SHP77 treated with DMSO at 0.1 percent for 48 hours (cell line): ENCODE data around the gene NCCRP1.

Experiments
- DNase-seq: peaks from one replicate; lab custom pipeline; 2025; lab: John Stamatoyannopoulos, UW

NCCRP1 gene

GRCh38 chr19:39165857-39166256 lies 30.9 kb upstream of the NCCRP1 start:
- no peak for DNase-seq

DNA sequence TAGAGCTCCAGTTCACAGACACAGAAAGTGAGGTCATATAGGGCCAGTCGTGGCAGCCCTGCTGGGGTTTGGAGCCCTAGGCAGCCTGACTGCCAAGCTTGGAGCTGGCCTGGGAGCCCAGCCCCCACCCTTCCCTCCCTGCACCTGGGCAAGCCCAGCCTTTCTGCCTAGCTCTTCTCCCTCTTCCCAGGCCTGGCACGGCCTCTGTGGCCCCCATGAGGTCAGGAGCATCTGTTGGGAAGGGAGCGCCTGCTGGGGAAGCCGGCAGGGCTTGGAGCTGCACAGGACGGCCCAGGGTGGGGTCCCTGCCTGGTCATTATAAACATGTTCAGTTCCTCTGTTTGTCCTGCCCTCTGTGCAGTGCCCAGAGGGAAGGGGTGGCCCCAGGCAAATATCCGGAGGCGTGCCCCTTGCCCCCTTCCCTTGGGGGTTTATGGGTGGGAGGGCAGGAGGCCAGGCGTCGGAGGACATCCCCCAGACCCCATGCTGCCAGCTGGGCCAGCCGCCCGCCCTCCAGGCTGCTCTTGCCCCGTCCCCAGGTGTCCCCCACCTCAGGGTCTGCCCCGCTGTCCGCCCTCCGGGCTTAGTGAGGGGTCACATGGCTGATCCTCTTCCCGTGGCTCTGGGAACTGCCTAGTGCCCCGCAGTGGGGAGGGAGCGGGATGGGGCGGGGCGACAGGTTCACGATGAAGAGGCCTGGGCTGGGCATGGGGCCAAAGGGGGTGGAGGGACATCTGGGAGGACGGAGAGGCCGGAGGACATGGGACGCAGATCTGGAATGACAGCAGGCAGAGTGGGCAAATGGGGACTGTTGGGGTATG lies 30.0 kb upstream of the NCCRP1 start:
- peak; percentile 32 for DNase-seq

DNA sequence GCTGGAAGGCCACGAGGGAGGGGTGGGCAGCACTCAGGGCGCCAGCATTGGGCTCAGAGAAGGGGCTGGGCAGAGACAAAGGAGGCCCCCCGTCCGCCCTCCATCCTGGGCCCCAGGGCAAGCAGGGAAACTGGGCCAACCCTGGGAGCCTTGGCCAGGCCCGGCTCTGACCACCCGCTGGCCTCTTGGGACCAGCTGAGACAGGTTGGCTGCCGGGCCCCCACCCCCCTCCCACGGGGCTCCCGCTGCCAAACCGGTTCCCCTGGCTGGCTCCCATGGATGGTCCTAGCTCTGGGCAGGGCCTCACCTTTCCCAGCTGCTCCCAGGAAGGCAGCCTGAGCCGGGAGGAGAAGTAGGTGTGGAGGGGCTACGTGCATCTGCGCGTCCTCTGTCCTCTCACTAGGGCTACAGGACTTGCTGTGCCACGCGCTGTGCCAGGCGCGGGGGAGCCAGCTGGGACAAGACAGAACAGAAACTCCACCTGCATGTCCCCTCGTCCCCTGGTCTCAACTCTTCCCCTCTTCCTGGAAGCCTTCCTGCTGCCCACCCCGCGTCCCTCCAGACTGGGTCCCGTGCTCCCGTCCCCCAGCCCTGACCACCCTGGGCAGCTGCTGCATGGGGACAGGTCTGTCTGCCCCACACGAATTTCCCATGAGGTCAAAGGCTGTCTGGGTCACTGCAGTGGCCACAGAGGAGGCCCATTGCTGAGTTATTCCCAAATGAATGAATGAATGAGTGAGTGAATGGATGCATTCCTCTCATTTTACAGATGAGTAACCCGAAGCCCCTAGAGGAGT lies 29.1 kb upstream of the NCCRP1 start:
- no peak for DNase-seq

DNA sequence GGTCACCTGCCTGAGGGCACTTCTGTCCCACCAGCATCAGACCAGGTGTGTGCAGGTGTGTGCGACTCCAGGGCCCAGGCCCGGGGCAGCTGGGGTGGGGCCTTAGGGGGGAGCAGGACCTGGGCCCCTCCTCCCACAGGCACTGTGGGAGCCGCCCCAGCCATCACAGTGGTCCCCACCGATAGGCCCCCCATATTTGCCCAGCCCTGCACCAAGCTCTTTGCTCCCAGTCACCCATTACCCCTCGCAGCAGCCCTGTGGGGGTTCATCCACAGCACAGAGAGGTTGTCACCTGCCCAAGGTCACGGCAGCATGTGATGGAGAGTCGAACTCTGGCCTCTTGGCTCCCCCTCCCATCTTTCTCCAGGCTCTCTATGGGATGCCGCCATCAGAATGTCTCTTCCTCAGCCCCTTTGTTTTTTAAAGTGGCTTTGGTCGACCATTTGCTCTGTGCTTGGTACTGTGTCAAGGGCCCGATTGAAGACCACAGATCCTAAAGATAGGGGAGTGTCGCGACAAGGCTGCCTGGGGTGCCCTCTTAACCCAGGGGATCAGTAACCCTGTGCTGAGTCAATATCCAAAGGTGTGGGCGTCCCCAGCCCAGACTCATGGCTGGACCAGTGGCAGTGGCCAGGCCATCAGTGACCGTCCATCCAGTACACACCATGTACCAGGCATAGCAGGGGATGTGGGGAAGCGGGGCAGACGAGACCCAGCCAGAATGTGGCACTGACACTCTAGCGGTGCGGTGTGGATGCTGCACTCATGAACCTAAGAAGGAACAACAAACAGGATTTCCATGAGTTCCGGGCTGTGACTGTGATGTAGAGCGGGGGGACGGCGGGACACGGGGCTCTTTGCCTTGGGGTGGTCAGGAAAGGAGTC lies 28.3 kb upstream of the NCCRP1 start:
- no peak for DNase-seq

- no peak for DNase-seq
Measured at GRCh38 chr19:39169143-39169810, 27.5 kb upstream of the NCCRP1 start.

GRCh38 chr19:39170386-39171231 lies 26.2 kb upstream of the NCCRP1 start:
- no peak for DNase-seq

DNA sequence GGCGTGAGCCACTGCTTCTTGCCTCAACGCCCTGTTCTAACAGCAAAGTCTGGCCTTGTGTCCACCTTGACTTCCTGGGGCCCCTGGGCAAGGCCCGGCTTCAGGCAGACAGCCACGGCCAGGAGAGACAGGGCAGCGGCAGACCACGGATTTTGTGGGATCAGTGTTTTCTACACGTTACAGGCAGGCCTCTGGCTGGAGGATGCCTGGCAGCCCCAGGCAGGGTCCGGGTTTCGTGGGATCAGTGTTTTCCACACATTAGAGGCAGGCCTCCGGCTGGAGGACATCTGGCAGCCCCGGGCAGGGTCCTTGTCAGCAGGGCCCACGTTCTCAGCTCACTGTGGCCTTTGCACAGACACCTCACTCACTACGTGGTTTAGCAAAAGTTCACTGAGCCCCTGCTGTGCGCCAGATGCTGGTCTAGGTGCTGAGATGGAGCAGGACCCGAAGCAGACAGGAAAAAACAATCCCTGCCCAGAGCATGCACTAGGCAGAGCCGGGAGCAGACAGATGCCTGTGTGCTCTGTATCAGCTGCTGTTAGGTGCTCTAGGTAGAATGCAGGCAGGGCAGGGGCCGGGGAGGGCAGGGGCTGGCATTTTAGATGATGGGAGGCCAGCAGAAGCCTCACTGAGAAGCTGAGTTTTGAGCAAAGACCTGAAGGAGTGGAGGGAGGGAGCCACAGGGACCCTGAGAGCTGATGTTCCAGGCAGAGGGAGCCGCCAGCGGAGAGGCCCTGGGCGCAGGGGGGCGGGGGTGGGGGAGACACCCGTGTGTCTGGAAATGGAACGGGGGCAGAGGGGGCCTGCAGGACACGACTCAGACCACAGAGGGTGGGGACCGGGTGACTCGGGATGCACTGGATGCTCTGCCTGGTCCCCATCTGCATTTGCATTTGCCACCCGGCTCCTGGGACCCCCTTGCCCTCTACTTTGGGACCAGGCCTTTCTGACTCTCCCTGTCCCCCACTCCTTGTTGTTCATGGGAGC lies 25.0 kb upstream of the NCCRP1 start:
- DNase-seq: no peak

GRCh38 chr19:39172700-39173501 lies 23.9 kb upstream of the NCCRP1 start:
- DNase-seq: no peak

DNA sequence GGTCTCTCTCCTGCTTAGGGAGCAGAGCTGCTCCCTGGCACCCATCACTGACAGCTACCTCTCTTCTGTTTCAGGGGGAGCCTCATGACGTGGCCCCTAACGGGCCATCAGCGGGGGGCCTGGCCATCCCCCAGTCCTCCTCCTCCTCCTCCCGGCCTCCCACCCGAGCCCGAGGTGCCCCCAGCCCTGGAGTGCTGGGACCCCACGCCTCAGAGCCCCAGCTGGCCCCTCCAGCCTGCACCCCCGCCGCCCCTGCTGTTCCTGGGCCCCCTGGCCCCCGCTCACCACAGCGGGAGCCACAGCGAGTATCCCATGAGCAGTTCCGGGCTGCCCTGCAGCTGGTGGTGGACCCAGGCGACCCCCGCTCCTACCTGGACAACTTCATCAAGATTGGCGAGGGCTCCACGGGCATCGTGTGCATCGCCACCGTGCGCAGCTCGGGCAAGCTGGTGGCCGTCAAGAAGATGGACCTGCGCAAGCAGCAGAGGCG lies 23.2 kb upstream of the NCCRP1 start:
- DNase-seq: no peak

- no peak for DNase-seq
Measured at GRCh38 chr19:39174142-39174541, 22.6 kb upstream of the NCCRP1 start.

- DNase-seq: no peak
Measured at GRCh38 chr19:39174558-39175544, 21.9 kb upstream of the NCCRP1 start.

DNA sequence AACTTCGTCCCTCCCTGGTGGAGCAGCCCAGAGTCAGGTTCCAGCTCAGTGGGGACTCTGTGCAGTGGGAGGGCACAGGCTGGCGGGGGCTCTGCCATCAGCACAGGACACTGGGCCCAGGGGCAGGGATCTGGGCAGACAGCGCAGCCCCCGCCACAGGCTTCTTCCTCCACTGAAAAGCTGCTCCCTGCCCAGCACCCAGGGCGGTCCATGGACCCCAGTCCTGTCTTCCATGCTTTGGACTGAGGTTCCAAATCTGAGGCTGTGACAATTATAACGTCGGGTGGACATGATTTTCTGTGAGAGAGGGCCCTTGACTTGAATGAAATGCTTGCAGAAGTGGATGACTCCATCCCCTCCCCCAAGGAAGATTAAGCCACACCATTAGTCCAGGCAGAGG lies 21.2 kb upstream of the NCCRP1 start:
- DNase-seq: no peak

- no peak for DNase-seq
Measured at GRCh38 chr19:39177110-39177699, 19.6 kb upstream of the NCCRP1 start.

GRCh38 chr19:39177736-39178135 lies 19.0 kb upstream of the NCCRP1 start:
- DNase-seq: no peak

DNA sequence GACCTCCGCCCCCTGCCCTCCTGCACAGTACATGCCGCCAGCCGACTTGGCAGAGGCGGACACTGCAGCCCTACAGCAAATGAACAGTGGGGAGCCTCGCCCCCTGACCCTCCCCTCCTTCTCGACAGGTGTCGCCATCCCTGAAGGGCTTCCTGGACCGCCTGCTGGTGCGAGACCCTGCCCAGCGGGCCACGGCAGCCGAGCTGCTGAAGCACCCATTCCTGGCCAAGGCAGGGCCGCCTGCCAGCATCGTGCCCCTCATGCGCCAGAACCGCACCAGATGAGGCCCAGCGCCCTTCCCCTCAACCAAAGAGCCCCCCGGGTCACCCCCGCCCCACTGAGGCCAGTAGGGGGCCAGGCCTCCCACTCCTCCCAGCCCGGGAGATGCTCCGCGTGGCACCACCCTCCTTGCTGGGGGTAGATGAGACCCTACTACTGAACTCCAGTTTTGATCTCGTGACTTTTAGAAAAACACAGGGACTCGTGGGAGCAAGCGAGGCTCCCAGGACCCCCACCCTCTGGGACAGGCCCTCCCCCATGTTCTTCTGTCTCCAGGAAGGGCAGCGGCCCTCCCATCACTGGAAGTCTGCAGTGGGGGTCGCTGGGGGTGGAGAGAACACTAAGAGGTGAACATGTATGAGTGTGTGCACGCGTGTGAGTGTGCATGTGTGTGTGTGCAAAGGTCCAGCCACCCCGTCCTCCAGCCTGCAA lies 18.3 kb upstream of the NCCRP1 start:
- DNase-seq: no peak

DNA sequence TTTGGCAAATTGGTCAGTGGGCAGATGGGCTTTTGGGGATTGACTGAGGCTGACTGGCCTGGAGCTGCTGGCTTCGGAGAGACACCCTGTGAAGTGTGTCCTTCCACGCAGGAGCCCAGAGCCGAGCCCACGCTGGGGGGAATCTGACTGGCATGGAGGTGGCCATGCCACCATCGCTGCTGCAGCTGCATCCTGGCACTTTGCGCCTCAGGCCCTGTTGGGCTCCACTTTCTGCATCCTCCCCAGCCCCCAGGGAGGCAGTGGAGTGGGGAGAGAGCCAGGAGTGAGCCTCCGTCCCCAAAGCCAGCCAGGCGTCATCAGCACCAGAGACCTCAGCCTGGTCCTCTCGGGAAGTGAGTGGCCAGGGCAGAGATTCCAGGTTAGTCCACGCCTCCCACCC lies 17.0 kb upstream of the NCCRP1 start:
- no peak for DNase-seq
